Neural crest cell (in vitro differentiated cells): ENCODE measurements around the gene ADCY2. TPM values are rescaled to one million over a fixed set of nuclear protein-coding genes. Genes with fewer than 3 reads are reported as not detected.

Experiments
- DNase-seq: peaks from one replicate; pipeline ENCODE4 v3.0.0; 2021; ENCODE audit warnings: low read depth, mixed read lengths, low spot score
- H3K27ac Mint-ChIP-seq: one replicate; pipeline ENCODE4 v1.8.0; 2021; ENCODE audit warnings: mild to moderate bottlenecking, mixed read lengths; ENCODE audit not compliant: unreplicated experiment
- H3K27me3 Mint-ChIP-seq: 2 replicates; pipeline ENCODE4 v1.8.0; 2021; ENCODE audit warnings: low read depth, mild to moderate bottlenecking, mixed read lengths
- H3K36me3 Mint-ChIP-seq: 2 replicates; pipeline ENCODE4 v1.8.0; 2021; ENCODE audit warnings: low read depth, mild to moderate bottlenecking, mixed read lengths
- H3K4me1 Mint-ChIP-seq: 2 replicates; pipeline ENCODE4 v1.8.0; 2021; ENCODE audit warnings: mixed read lengths
- H3K4me3 Mint-ChIP-seq: one replicate; pipeline ENCODE4 v1.8.0; 2021; ENCODE audit warnings: mild to moderate bottlenecking, mixed read lengths
- H3K9me3 Mint-ChIP-seq: 2 replicates; pipeline ENCODE4 v1.8.0; 2021; ENCODE audit warnings: mixed read lengths
- CTCF ChIP-seq: fragments of 200-600 bp; sonication (generic); conservative IDR thresholded peaks from 2 replicates; pipeline ENCODE4 v1.5.0; 2021; ENCODE audit warnings: antibody characterized with exemption, mild to moderate bottlenecking
- total RNA-seq: library from RNA; stranded (reverse); gene quantifications from 2 replicates; pipeline ENCODE4 v1.2.1, GENCODE V29; 2021

The ADCY2 gene
- total RNA-seq, 1 donor from 2014 or later, result 3.5 TPM

GRCh38 chr5:7759257-7759871, 363.4 kb downstream of the ADCY2 start:
- Mint-ChIP-seq H3K9me3 (no peaks in the 10 kb centered on the region), H3K4me3 (no peak overlapping the region)
- TF ChIP-seq CTCF, result no peak

GRCh38 chr5:7759951-7760580, 364.1 kb downstream of the ADCY2 start:
- TF ChIP-seq CTCF, result no peak
- H3K27ac Mint-ChIP-seq, result no peak overlapping the region
- H3K36me3 Mint-ChIP-seq, result no peaks in the 10 kb centered on the region
- no peaks in the 10 kb centered on the region for H3K4me1 Mint-ChIP-seq
- no peaks in the 10 kb centered on the region for H3K9me3 Mint-ChIP-seq
- H3K4me3 Mint-ChIP-seq, result no peak overlapping the region
- peaks cover 2% of the 10 kb centered on the region for H3K27me3 Mint-ChIP-seq
- DNase-seq, result no peak

More at GRCh38 chr5:7759257-7759871, 363.4 kb downstream of the ADCY2 start:
- Mint-ChIP-seq H3K4me1 (no peaks in the 10 kb centered on the region), H3K36me3 (no peaks in the 10 kb centered on the region), H3K27ac (no peak overlapping the region), H3K27me3 (peaks cover 5% of the 10 kb centered on the region)
- no peak for DNase-seq

- Mint-ChIP-seq H3K9me3 (no peaks in the 10 kb centered on the region), H3K4me1 (no peaks in the 10 kb centered on the region), H3K36me3 (no peaks in the 10 kb centered on the region), H3K27ac (no peak overlapping the region), H3K4me3 (no peak overlapping the region), H3K27me3 (no peaks in the 10 kb centered on the region)
- no peak for DNase-seq
- no peak for TF ChIP-seq CTCF
Observed at GRCh38 chr5:7762267-7762666, 366.3 kb downstream of the ADCY2 start.

- Mint-ChIP-seq H3K27ac (no peak overlapping the region), H3K9me3 (no peaks in the 10 kb centered on the region), H3K36me3 (no peaks in the 10 kb centered on the region), H3K27me3 (no peaks in the 10 kb centered on the region), H3K4me3 (no peak overlapping the region), H3K4me1 (no peaks in the 10 kb centered on the region)
- DNase-seq, result no peak
- no peak for TF ChIP-seq CTCF
Observed at GRCh38 chr5:7763621-7764072, 367.7 kb downstream of the ADCY2 start.

GRCh38 chr5:7764452-7764851, 368.5 kb downstream of the ADCY2 start:
- no peak overlapping the region for H3K4me3 Mint-ChIP-seq
- TF ChIP-seq CTCF, result no peak
- H3K36me3 Mint-ChIP-seq, result no peaks in the 10 kb centered on the region
- no peak for DNase-seq
- no peaks in the 10 kb centered on the region for H3K27me3 Mint-ChIP-seq
- H3K9me3 Mint-ChIP-seq, result no peaks in the 10 kb centered on the region
- H3K27ac Mint-ChIP-seq, result no peak overlapping the region
- no peaks in the 10 kb centered on the region for H3K4me1 Mint-ChIP-seq
